Right lobe of liver (tissue), 6 donors: ENCODE measurements around the gene TCF12. TPM values are rescaled to one million over a fixed set of nuclear protein-coding genes. Genes with fewer than 3 reads are reported as not detected.
A peak's percentile ranks its signal among the peaks of the same experiment; 100 is the strongest.
"Not testable (repeated sequence)": the region's sequence is repeated elsewhere in the genome, so short reads cannot be mapped to it uniquely, and the experiment has no call there.

Experiments
- ATAC-seq, 4 donors: fragments of 200-7000 bp; cut with Tn5 transposase; one replicate each; pipeline ENCODE4 v1.9.1; 2020; ENCODE audit warnings: mild to moderate bottlenecking in 4 of 4, moderate library complexity in 4 of 4
- DNase-seq, 3 donors: peaks; one replicate each; pipeline ENCODE4 v3.0.0-alpha.2; 2020
- H3K27ac ChIP-seq, 3 donors: fragments of 200-600 bp; one replicate each; pipeline ENCODE4 v1.8.0; 2022
- H3K27me3 ChIP-seq, 2 donors: fragments of 200-600 bp; one replicate each; pipeline ENCODE4 v1.8.0; 2022
- H3K36me3 ChIP-seq, 4 donors: fragments of 200-600 bp; sonication (generic) in 1 of 4; one replicate each; pipeline versions ENCODE4 v1.5.1 to v1.8.0; 2017 to 2022; ENCODE audit warnings: control low read depth in 1 of 4
- H3K4me1 ChIP-seq, 4 donors: fragments of 200-600 bp; sonication (generic) in 1 of 4; one replicate each; pipeline versions ENCODE4 v1.5.1 to v1.8.0; 2017 to 2022; ENCODE audit warnings: control low read depth in 1 of 4
- H3K4me3 ChIP-seq, 3 donors: fragments of 200-600 bp; one replicate each; pipeline ENCODE4 v1.8.0; 2022
- H3K9me3 ChIP-seq, 4 donors: fragments of 200-600 bp; sonication (generic) in 1 of 4; one replicate each; pipeline versions ENCODE4 v1.5.1 to v1.8.0; 2017 to 2022; ENCODE audit warnings: control low read depth in 1 of 4
- CTCF ChIP-seq, 4 donors: fragments of 200-600 bp in 3 of 4; fragments of 450-650 bp in 1 of 4; IDR thresholded peaks; one replicate each; pipeline versions ENCODE4 v1.5.1 to v1.8.0; 2016 to 2022; ENCODE audit warnings: antibody characterized with exemption in 4 of 4, mild to moderate bottlenecking in 2 of 4
- POLR2A ChIP-seq: fragments of 450-650 bp; IDR thresholded peaks from one replicate; pipeline ENCODE4 v1.6.1; 2017; ENCODE audit warnings: antibody characterized with exemption, mild to moderate bottlenecking
- WGBS: methylation state at CpG from one replicate; pipeline ENCODE4 v1.1.6; 2018; ENCODE audit warnings: low coverage, low lambda C conversion rate; ENCODE audit not compliant: insufficient coverage; ENCODE audit errors: missing lambda C conversion rate; 5-methylcytosine and 5-hydroxymethylcytosine counted together
- intact Hi-C, 2 donors: fragments of 100-400 bp; cut with DNase I; formaldehyde crosslinking; loops; one replicate each; pipeline versions ENCODE4 v1.11.2 to v1.14.1; 2022
- total RNA-seq, 6 experiments: library from RNA; depleted of rRNA in 2 of 6; stranded (reverse); fragments of >200 nt in 2 of 6; fragmentation: NEBNext Ultra II Directional in 3 of 6; extraction: Animal tissue kit (Norgen Biotek cat#: 25700) in 3 of 6; gene quantifications; one replicate each; pipeline versions ENCODE4 v1.1.0 to v1.2.4, GENCODE V29; 2016 to 2023
- donor health status: DM: no; HTN: yes; CAD: no.
- donor health status: DM: no; HTN: no; CAD: no.
- donor health status: DM: no; HTN: no; CAD: no.
- donor health status: DM: no; HTN: yes; CAD: no.
- donor health status: DM: no; HTN: yes; CAD: no.

Gene TCF12
- total RNA-seq, 6 experiments from 2014 or later: 28.9 to 41.9 (median 35.3) TPM

GRCh38 chr15:57158997-57159668 is 240.7 kb downstream of the TCF12 start:
- no peaks in the 10 kb centered on the region for H3K27me3 ChIP-seq
- H3K36me3 ChIP-seq: no peaks in the 10 kb centered on the region
- ATAC-seq (no peak), DNase-seq (no peak)
- TF ChIP-seq POLR2A (no peak), CTCF (IDR thresholded peaks at IDR 0.05) (no peak)
- peaks cover 0 to 8% (median 0%) of the 10 kb centered on the region in 4 donors for H3K4me1 ChIP-seq
- H3K27ac ChIP-seq: no peak overlapping the region
- WGBS: 79% methylated on average over 4 of the region's 4 CpGs
- no peak overlapping the region for H3K4me3 ChIP-seq
- H3K9me3 ChIP-seq: no peaks in the 10 kb centered on the region
- intact Hi-C loops: loop anchor here in 1 of 2 donors (10.0 kb wide), 1 partner anchor 46 kb away; no protein-coding TSS in a partner anchor

GRCh38 chr15:57159767-57160166 is 241.3 kb downstream of the TCF12 start:
- intact Hi-C loops: loop anchor here in 1 of 2 donors (10.0 kb wide), 1 partner anchor 45 kb away; no protein-coding TSS in a partner anchor
- no peak for DNase-seq

GRCh38 chr15:57160823-57161560 is 242.5 kb downstream of the TCF12 start:
- no peak for ATAC-seq
- peaks cover 0 to 4% (median 0%) of the 10 kb centered on the region in 4 donors for H3K4me1 ChIP-seq

More at GRCh38 chr15:57159767-57160166, 241.3 kb downstream of the TCF12 start:
- no peak overlapping the region for H3K4me3 ChIP-seq
- H3K36me3 ChIP-seq: no peaks in the 10 kb centered on the region
- no peak for ATAC-seq
- no peaks in the 10 kb centered on the region for H3K9me3 ChIP-seq
- TF ChIP-seq CTCF (IDR thresholded peaks at IDR 0.05) (no peak), POLR2A (no peak)
- H3K27me3 ChIP-seq: no peaks in the 10 kb centered on the region
- H3K4me1 ChIP-seq: peaks cover 0 to 8% (median 0%) of the 10 kb centered on the region in 4 donors
- H3K27ac ChIP-seq: no peak overlapping the region

GRCh38 chr15:57164251-57164650 is 245.8 kb downstream of the TCF12 start:
- DNase-seq, ATAC-seq, H3K9me3 ChIP-seq, intact Hi-C loops, H3K27me3 ChIP-seq, H3K4me3 ChIP-seq, H3K27ac ChIP-seq, H3K36me3 ChIP-seq: not testable (repeated sequence)
- peaks cover 0 to 16% (median 0%) of the 10 kb centered on the region in 4 donors for H3K4me1 ChIP-seq
- 100% methylated on average over 2 of the region's 7 CpGs for WGBS

More at GRCh38 chr15:57160823-57161560, 242.5 kb downstream of the TCF12 start:
- Histone ChIP-seq H3K27ac (no peak overlapping the region), H3K4me3 (no peak overlapping the region), H3K9me3 (no peaks in the 10 kb centered on the region), H3K27me3 (no peaks in the 10 kb centered on the region), H3K36me3 (no peaks in the 10 kb centered on the region)
- DNase-seq: no peak
- intact Hi-C loops: no loop called here
- no peak for TF ChIP-seq CTCF (IDR thresholded peaks at IDR 0.05)
- no peak for TF ChIP-seq POLR2A
- WGBS: 72% methylated on average over 2 of the region's 2 CpGs

- Histone ChIP-seq H3K9me3 (no peaks in the 10 kb centered on the region), H3K27ac (no peak overlapping the region), H3K36me3 (no peaks in the 10 kb centered on the region), H3K4me1 (peaks cover 0 to 16% (median 0%) of the 10 kb centered on the region in 4 donors), H3K4me3 (no peak overlapping the region), H3K27me3 (no peaks in the 10 kb centered on the region)
- 66% methylated on average over 2 of the region's 2 CpGs for WGBS
- TF ChIP-seq POLR2A: no peak
- no peak for TF ChIP-seq CTCF (IDR thresholded peaks at IDR 0.05)
- intact Hi-C loops: no loop called here
- DNase-seq (no peak), ATAC-seq (peak in 1 of 4 donors; percentile 35)
Measured at GRCh38 chr15:57165992-57166391, 247.5 kb downstream of the TCF12 start.
